Measurements from ENCODE around the gene BRIX1.

BRIX1 gene

GRCh38 chr5:34876275-34876674 is 39.2 kb upstream of the BRIX1 start:
- no peak for DNase-seq (ENCODE audit: low read depth)
- no peak overlapping the region for H3K4me3 ChIP-seq (ENCODE audit: low read depth, low read length)
- TF ChIP-seq, protein P1, sequence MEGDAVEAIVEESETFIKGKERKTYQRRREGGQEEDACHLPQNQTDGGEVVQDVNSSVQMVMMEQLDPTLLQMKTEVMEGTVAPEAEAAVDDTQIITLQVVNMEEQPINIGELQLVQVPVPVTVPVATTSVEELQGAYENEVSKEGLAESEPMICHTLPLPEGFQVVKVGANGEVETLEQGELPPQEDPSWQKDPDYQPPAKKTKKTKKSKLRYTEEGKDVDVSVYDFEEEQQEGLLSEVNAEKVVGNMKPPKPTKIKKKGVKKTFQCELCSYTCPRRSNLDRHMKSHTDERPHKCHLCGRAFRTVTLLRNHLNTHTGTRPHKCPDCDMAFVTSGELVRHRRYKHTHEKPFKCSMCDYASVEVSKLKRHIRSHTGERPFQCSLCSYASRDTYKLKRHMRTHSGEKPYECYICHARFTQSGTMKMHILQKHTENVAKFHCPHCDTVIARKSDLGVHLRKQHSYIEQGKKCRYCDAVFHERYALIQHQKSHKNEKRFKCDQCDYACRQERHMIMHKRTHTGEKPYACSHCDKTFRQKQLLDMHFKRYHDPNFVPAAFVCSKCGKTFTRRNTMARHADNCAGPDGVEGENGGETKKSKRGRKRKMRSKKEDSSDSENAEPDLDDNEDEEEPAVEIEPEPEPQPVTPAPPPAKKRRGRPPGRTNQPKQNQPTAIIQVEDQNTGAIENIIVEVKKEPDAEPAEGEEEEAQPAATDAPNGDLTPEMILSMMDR (IDR thresholded peaks at IDR 0.05; ENCODE audit: low read depth, low read length, missing control alignments), result no peak

GRCh38 chr5:34881246-34881645 is 34.3 kb upstream of the BRIX1 start:
- TF ChIP-seq, protein P1 (IDR thresholded peaks at IDR 0.05; ENCODE audit: low read depth, low read length, missing control alignments), result no peak
- no peak overlapping the region for H3K4me3 ChIP-seq (ENCODE audit: low read depth, low read length)
- no peak for DNase-seq (ENCODE audit: low read depth)

- no peak overlapping the region for H3K4me3 ChIP-seq (ENCODE audit: low read depth, low read length)
- DNase-seq (ENCODE audit: low read depth), result no peak
- TF ChIP-seq, protein P1 (IDR thresholded peaks at IDR 0.05; ENCODE audit: low read depth, low read length, missing control alignments), result no peak
Observed at GRCh38 chr5:34886392-34887119, 29.0 kb upstream of the BRIX1 start.

DNA sequence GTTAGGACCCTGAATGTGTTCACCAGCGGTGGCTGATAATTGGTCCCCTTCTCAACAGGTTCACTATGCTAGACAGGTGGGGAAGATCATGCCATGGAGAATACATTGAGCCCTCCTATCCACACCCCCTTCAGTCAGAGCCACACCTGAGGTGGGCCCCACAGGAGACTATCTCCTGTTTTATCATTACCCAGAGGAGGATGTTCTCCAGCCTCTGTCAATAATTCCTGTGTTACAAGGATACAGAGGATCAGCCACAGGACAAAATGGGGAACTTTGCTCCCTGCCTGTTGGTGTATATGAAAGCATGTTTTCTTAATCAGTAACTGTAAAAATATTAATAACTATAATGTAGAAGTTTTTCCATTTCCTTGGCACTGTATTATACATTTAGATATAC is 26.1 kb upstream of the BRIX1 start:
- DNase-seq (ENCODE audit: low read depth), result no peak
- H3K4me3 ChIP-seq (ENCODE audit: low read depth, low read length), result no peak overlapping the region
- TF ChIP-seq, protein P1 (IDR thresholded peaks at IDR 0.05; ENCODE audit: low read depth, low read length, missing control alignments), result no peak

DNA sequence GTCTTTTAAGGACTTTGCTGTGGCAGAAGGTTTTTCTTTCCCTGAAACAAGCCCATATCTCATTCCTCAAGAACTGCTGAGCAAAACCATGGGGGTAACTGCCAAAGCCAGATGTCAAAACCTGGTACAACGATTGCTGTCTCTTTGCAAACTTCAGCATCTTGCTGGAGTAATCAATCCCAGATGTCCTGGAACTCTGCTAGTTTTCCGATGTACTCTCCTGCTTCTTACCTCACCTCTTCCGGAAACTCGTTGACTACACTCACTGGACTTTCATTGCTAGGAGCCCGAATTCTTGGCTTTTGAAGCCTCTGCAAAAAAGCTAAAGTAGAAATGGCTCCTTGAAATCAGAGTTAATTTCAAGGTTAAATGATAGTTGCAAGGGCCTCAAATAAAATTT is 23.5 kb upstream of the BRIX1 start:
- DNase-seq (ENCODE audit: low read depth), result no peak
- TF ChIP-seq, protein P1 (IDR thresholded peaks at IDR 0.05; ENCODE audit: low read depth, low read length, missing control alignments), result no peak
- H3K4me3 ChIP-seq (ENCODE audit: low read depth, low read length), result no peak overlapping the region

DNA sequence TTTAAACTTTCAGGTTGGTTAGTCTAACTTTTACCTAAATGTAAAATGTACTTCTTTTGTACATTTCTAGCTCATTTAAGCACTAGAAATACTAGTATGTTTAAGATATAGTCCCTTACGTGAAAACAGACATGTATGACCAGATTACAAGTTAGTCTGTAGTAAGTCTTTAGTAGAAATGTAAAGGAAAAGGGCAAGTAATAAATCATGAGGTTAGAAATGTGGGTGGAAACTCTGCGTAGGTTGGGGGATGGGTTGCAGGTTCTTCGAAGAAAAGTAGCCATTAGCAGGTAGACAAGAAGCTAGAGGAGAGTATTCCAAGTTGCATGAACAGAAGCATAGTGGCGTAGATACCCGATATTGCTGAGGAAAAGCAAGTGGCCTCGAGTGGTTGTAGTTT is 23.1 kb upstream of the BRIX1 start:
- H3K4me3 ChIP-seq (ENCODE audit: low read depth, low read length), result no peak overlapping the region
- no peak for DNase-seq (ENCODE audit: low read depth)
- TF ChIP-seq, protein P1 (IDR thresholded peaks at IDR 0.05; ENCODE audit: low read depth, low read length, missing control alignments), result no peak

DNA sequence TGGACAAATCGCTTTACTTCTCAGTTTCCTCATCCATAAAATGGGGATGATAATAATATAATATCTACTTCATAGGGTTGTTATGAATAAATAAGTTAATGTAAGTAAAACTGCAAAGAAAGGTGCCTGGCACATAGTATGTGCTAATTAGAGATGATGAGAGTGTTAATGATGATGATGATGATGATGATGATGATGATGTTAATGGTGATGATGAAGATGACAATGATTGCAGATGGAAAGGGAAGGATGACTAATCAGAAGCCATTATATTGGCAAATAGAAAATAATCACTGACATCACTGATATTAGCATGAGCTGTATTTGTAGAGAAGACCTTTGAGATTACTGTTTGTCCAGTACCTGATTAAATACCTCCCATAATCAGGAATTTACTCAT is 20.8 kb upstream of the BRIX1 start:
- H3K4me3 ChIP-seq (ENCODE audit: low read depth, low read length), result no peak overlapping the region
- no peak for DNase-seq (ENCODE audit: low read depth)

More for the DNA sequence above, 20.8 kb upstream of the BRIX1 start:
- TF ChIP-seq, protein P1 (IDR thresholded peaks at IDR 0.05; ENCODE audit: low read depth, low read length, missing control alignments), result no peak
